ENCODE data around the gene TLE1. TPM values are rescaled to one million over a fixed set of nuclear protein-coding genes. Genes with fewer than 3 reads are reported as not detected.

TLE1 gene
- total RNA-seq, 1 experiment from 2014 or later: 79.3 TPM

DNA sequence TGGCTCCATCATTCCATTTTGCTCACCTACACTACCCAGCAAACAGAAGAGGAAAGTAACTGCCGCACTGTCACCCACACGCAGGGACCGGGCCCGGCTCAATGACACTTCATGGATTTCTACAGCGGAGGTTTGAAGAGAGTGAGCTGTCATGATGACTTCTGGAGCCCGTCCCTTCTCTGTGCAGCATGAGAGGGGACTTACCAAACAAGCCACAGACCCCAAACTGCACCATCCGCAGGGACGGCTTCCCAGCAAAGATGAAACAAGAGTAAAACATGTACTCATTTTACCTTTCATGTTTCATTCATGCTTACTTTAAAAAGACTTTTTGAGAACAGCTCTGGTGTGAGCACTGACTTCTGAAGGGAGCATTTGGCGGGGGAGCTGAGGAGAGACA is 99.5 kb downstream of the TLE1 start:
- H3K27me3 Mint-ChIP-seq (ENCODE audit: low read depth): no peaks in the 10 kb centered on the region; the same call in 1 of the 2 replicates
- Histone ChIP-seq H3K27ac (ENCODE audit: insufficient read length, low read depth, low read length) (no peak overlapping the region), H3K9me3 (ENCODE audit: control insufficient read depth, low read depth, low read length) (no peaks in the 10 kb centered on the region), H2BK15ac (ENCODE audit: low read depth, low read length) (no peak overlapping the region), H2BK120ac (ENCODE audit: low read depth, low read length, poor library complexity, severe bottlenecking) (no peak overlapping the region), H3K4ac (ENCODE audit: low read depth, low read length) (no peak overlapping the region), H3K4me2 (ENCODE audit: insufficient read depth, insufficient read length, low read length) (no peak overlapping the region), H4K5ac (ENCODE audit: insufficient read length, low read depth, low read length) (no peak overlapping the region), H4K91ac (ENCODE audit: insufficient read length, low read depth, low read length) (no peak overlapping the region), H4K8ac (replicated peaks; ENCODE audit: insufficient read length, low read depth, low read length) (no peak overlapping the region), H2BK5ac (ENCODE audit: insufficient read length, low read length) (no peak overlapping the region), H3K14ac (ENCODE audit: insufficient read depth, low read length) (no peak overlapping the region), H3K27me3 (ENCODE audit: insufficient read depth, low read length) (no peaks in the 10 kb centered on the region), H3K23me2 (ENCODE audit: insufficient read length, low read depth, low read length, poor library complexity, severe bottlenecking) (no peaks in the 10 kb centered on the region), H2BK12ac (ENCODE audit: insufficient read length, low read depth, low read length) (no peak overlapping the region), H3K23ac (ENCODE audit: insufficient read length, low read depth, low read length) (no peak overlapping the region), H3K56ac (ENCODE audit: insufficient read length, low read depth, low read length) (no peak overlapping the region), H3K79me2 (ENCODE audit: insufficient read depth, low read length) (no peaks in the 10 kb centered on the region), H3K9ac (ENCODE audit: extremely low read depth, insufficient read length, low read length) (no peak overlapping the region), H4K20me1 (ENCODE audit: control insufficient read depth, insufficient read depth, insufficient read length) (no peaks in the 10 kb centered on the region), H2AK5ac (ENCODE audit: insufficient read length, low read length) (no peak overlapping the region), H2AFZ (ENCODE audit: low read length) (no peak overlapping the region), H3K18ac (ENCODE audit: insufficient read length, low read depth, low read length) (no peak overlapping the region), H3T11ph (ENCODE audit: low read length) (no peak overlapping the region), H2BK20ac (ENCODE audit: low read depth, low read length, poor library complexity, severe bottlenecking) (no peak overlapping the region), H3K79me1 (ENCODE audit: insufficient read depth, low read depth, low read length, poor library complexity, severe bottlenecking) (no peaks in the 10 kb centered on the region), H3K4me1 (ENCODE audit: insufficient read depth, low read length) (peaks cover 4% of the 10 kb centered on the region; the same call in 1 of the 2 replicates)
- H3K4me1 Mint-ChIP-seq: peaks cover 16 to 28% of the 10 kb centered on the region in 2 experiments
- H3K4me3 Mint-ChIP-seq: no peak overlapping the region
- H3K9me3 Mint-ChIP-seq: 0 out of 5 replicates have a peak, but pooled peaks cover 0 to 4% of the 10 kb centered on the region in 2 experiments
- TF ChIP-seq, protein P1, sequence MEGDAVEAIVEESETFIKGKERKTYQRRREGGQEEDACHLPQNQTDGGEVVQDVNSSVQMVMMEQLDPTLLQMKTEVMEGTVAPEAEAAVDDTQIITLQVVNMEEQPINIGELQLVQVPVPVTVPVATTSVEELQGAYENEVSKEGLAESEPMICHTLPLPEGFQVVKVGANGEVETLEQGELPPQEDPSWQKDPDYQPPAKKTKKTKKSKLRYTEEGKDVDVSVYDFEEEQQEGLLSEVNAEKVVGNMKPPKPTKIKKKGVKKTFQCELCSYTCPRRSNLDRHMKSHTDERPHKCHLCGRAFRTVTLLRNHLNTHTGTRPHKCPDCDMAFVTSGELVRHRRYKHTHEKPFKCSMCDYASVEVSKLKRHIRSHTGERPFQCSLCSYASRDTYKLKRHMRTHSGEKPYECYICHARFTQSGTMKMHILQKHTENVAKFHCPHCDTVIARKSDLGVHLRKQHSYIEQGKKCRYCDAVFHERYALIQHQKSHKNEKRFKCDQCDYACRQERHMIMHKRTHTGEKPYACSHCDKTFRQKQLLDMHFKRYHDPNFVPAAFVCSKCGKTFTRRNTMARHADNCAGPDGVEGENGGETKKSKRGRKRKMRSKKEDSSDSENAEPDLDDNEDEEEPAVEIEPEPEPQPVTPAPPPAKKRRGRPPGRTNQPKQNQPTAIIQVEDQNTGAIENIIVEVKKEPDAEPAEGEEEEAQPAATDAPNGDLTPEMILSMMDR (conservative IDR thresholded peaks at IDR 0.05): no peak
- WGBS (ENCODE audit: extremely low coverage, insufficient read length, low lambda C conversion rate): no CpG with 5 or more reads among the region's 9 CpGs
- H3K36me3 Mint-ChIP-seq (ENCODE audit: insufficient read depth in 1 of 3, low read depth in 3 of 3): peaks cover 66 to 96% (median 88%) of the 10 kb centered on the region in 3 experiments
- DNase-seq: no peak
- peak overlapping the region in 2 of 3 experiments; percentile 17 to 57; a peak in 1 of 7 replicates for H3K27ac Mint-ChIP-seq
